ENCODE measurements around the gene ELOVL6. TPM values are rescaled to one million over a fixed set of nuclear protein-coding genes. Genes with fewer than 3 reads are reported as not detected.

The ELOVL6 gene
- total and polyA plus RNA-seq, 9 of the 15 experiments (the other 6 are each of a cell fraction or from before 2014, with no cell fraction given) = 18.3 to 82.6 (median 46.0) TPM

GRCh38 chr4:110200689-110201088 lies 2.3 kb upstream of the ELOVL6 start:
- Histone ChIP-seq H3K9ac (ENCODE audit: insufficient read depth in 1 of 2, low read depth in 2 of 2, low read length in 2 of 2) (no peak overlapping the region), H2AFZ (ENCODE audit: low read depth, low read length) (no peak overlapping the region), H4K20me1 (replicated peaks; ENCODE audit: control insufficient read depth, insufficient read depth, low read length) (no peaks in the 10 kb centered on the region), H3K4me1 (replicated peaks in 1 of 2; ENCODE audit: control insufficient read depth in 2 of 2, insufficient read depth in 2 of 2, low read length in 2 of 2) (peaks cover 19 to 25% of the 10 kb centered on the region in 2 experiments; a peak in 4 of 5 replicates), H3K4me3 (no peak overlapping the region), H3K9me3 (replicated peaks; ENCODE audit: control insufficient read depth, insufficient read depth, low read depth, low read length) (no peaks in the 10 kb centered on the region), H3K27ac (ENCODE audit: extremely low read depth, low read depth, low read length) (no peak overlapping the region), H3K4me2 (ENCODE audit: insufficient read depth, low read length) (no peak overlapping the region), H3K27me3 (ENCODE audit: control insufficient read depth in 2 of 2, insufficient read depth in 2 of 2, low read length in 2 of 2) (no peaks in the 10 kb centered on the region), H3K79me2 (ENCODE audit: control insufficient read depth, insufficient read depth, low read length) (peaks cover 27% of the 10 kb centered on the region), H3K36me3 (ENCODE audit: control insufficient read depth, insufficient read depth, low read length) (peaks cover 4% of the 10 kb centered on the region; the same call in 2 of the 3 replicates), H3K9me1 (ENCODE audit: control insufficient read depth, insufficient read depth, low read length) (no peaks in the 10 kb centered on the region)
- ChIA-PET POLR2A (no interaction called here), CTCF (ENCODE audit: low intra/inter-chr PET ratio) (no interaction called here)
- in situ Hi-C loops (cut with MboI) (no loop called here), intact Hi-C loops (cut with micrococcal nuclease) (loop anchor here (10.0 kb wide), 1 partner anchor 196 kb away; no protein-coding TSS in a partner anchor)
- DNase-seq (ENCODE audit: extremely low read depth in 1 of 4, low spot score in 3 of 4) (peak in 1 of 4 experiments; percentile 61), FAIRE-seq (peak; percentile 72), ATAC-seq (no peak)
- WGBS (ENCODE audit: insufficient coverage, low coverage, missing lambda C conversion rate) = 50% methylated on average over 2 of the region's 2 CpGs
- BruUV-seq (replicated peaks) = no TSS peak
- TF ChIP-seq ELK1 (CRISPR knock-in tag; IDR thresholded peaks at IDR 0.05) (no peak), ZKSCAN1 (IDR thresholded peaks at IDR 0.05; ENCODE audit: low read depth, low read length) (no peak), NFXL1 (CRISPR knock-in tag; IDR thresholded peaks at IDR 0.05) (no peak), ZNF140 (CRISPR knock-in tag; IDR thresholded peaks at IDR 0.05) (no peak), ZBTB40 (IDR thresholded peaks at IDR 0.05) (no peak), ZBTB40 (CRISPR knock-in tag; IDR thresholded peaks at IDR 0.05) (no peak), CREM (IDR thresholded peaks at IDR 0.05; ENCODE audit: low read depth) (0 out of 2 replicates have a peak, but pooled peaks have one; percentile 25), NR2C1 (IDR thresholded peaks at IDR 0.05) (peak; percentile 31; the same call in 1 of the 2 replicates), NR2C1 (tag; IDR thresholded peaks at IDR 0.05) (no peak), DPF2 (IDR thresholded peaks at IDR 0.05) (peak; percentile 62; the same call in 1 of the 2 replicates), HDAC1 (IDR thresholded peaks at IDR 0.05) (peak in 1 of 2 experiments; percentile 57; a peak in 2 of 4 replicates), GATAD2B (IDR thresholded peaks at IDR 0.05; ENCODE audit: borderline replicate concordance) (0 out of 2 replicates have a peak, but pooled peaks have one; percentile 47), ZFPM2 (CRISPR knock-in tag; IDR thresholded peaks at IDR 0.05) (no peak), CBX3 (IDR thresholded peaks at IDR 0.05; ENCODE audit: borderline replicate concordance in 1 of 2, low read length in 2 of 2) (peak in 1 of 2 experiments; percentile 72; a peak in 1 of 3 replicates), LEF1 (IDR thresholded peaks at IDR 0.05) (peak; percentile 47; the same call in 1 of the 2 replicates), NCOA1 (IDR thresholded peaks at IDR 0.05; ENCODE audit: low read depth) (no peak)
